SK-N-SH (cell line): ENCODE results near the gene MAMDC2.
"Not testable (repeated sequence)": the region's sequence is repeated elsewhere in the genome, so short reads cannot be mapped to it uniquely, and the experiment has no call there.

Experiments used
- CTCF ChIP-seq: fragments of 200-600 bp; sonication (generic); IDR thresholded peaks from 2 replicates; pipeline ENCODE4 v1.6.1; 2017; ENCODE audit warnings: antibody characterized with exemption, mild to moderate bottlenecking, moderate library complexity
- EP300 ChIP-seq, 2 experiments: IDR thresholded peaks; 2 replicates each; pipeline versions ENCODE4 v1.4.0 to v1.6.1; 2012; ENCODE audit warnings: borderline replicate concordance in 1 of 2, low read depth in 1 of 2, low read length in 1 of 2
- GATA2 ChIP-seq: sonication (generic); formaldehyde crosslinking; IDR thresholded peaks from 2 replicates; pipeline ENCODE4 v1.5.0; 2020; ENCODE audit warnings: mild to moderate bottlenecking, missing genetic modification reagents
- JUND ChIP-seq: IDR thresholded peaks from 2 replicates; pipeline ENCODE4 v1.4.0; 2012
- MEF2A ChIP-seq: IDR thresholded peaks from 2 replicates; pipeline ENCODE4 v1.4.0; 2012; ENCODE audit warnings: low read depth, borderline replicate concordance
- POLR2AphosphoS5 ChIP-seq: IDR thresholded peaks from 2 replicates; pipeline ENCODE4 v1.6.1; 2012; ENCODE audit warnings: low read depth, low read length
- RAD21 ChIP-seq: IDR thresholded peaks from 2 replicates; pipeline ENCODE4 v1.6.1; 2012; ENCODE audit warnings: mild to moderate bottlenecking, low read length
- RCOR1 ChIP-seq: fragments of 150-350 bp; IDR thresholded peaks from 2 replicates; pipeline ENCODE4 v1.6.1; 2017; ENCODE audit warnings: antibody characterized with exemption, low read length
- TCF12 ChIP-seq: IDR thresholded peaks from 2 replicates; pipeline ENCODE4 v1.4.0; 2012
- USF1 ChIP-seq: IDR thresholded peaks from 2 replicates; pipeline ENCODE4 v1.4.0; 2012; ENCODE audit warnings: low read depth, borderline replicate concordance
- ZBTB33 ChIP-seq: IDR thresholded peaks from 2 replicates; pipeline ENCODE4 v1.4.0; 2012; ENCODE audit warnings: low read depth, borderline replicate concordance
- TF ChIP-seq, protein P1 (sequence below): IDR thresholded peaks from 2 replicates; pipeline ENCODE4 v1.4.0; 2012; ENCODE audit warnings: low read depth
- TF ChIP-seq, protein P2 (sequence below): IDR thresholded peaks from 2 replicates; pipeline ENCODE4 v1.6.1; 2012; ENCODE audit warnings: mild to moderate bottlenecking, low read depth, low read length, moderate library complexity

DNA sequence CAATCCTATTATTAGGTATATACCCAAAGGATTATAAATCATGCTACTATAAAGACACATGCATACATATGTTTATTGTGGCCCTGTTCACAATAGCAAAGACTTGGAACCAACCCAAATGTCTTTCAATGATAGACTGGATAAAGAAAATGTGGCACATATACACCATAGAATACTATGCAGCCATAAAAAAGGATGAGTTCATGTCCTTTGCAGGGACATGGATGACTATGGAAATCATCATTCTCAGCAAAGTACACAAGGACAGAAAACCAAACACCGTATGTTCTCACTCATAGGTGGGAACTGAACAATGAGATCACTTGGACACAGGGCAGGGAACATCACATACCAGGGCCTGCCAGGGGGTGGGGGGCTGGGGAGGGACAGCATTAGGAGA lies 202.3 kb downstream of the MAMDC2 start:
- TF ChIP-seq RCOR1; TCF12; GATA2 (CRISPR knock-in tag); CTCF; ZBTB33; USF1; RAD21; POLR2AphosphoS5; JUND; EP300 (IDR thresholded peaks at IDR 0.05; ENCODE audit: borderline replicate concordance in 1 of 2, low read depth in 1 of 2, low read length in 1 of 2); MEF2A: not testable (repeated sequence)
- TF ChIP-seq, protein P1, sequence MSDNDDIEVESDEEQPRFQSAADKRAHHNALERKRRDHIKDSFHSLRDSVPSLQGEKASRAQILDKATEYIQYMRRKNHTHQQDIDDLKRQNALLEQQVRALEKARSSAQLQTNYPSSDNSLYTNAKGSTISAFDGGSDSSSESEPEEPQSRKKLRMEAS = not testable (repeated sequence)
- TF ChIP-seq, protein P2, sequence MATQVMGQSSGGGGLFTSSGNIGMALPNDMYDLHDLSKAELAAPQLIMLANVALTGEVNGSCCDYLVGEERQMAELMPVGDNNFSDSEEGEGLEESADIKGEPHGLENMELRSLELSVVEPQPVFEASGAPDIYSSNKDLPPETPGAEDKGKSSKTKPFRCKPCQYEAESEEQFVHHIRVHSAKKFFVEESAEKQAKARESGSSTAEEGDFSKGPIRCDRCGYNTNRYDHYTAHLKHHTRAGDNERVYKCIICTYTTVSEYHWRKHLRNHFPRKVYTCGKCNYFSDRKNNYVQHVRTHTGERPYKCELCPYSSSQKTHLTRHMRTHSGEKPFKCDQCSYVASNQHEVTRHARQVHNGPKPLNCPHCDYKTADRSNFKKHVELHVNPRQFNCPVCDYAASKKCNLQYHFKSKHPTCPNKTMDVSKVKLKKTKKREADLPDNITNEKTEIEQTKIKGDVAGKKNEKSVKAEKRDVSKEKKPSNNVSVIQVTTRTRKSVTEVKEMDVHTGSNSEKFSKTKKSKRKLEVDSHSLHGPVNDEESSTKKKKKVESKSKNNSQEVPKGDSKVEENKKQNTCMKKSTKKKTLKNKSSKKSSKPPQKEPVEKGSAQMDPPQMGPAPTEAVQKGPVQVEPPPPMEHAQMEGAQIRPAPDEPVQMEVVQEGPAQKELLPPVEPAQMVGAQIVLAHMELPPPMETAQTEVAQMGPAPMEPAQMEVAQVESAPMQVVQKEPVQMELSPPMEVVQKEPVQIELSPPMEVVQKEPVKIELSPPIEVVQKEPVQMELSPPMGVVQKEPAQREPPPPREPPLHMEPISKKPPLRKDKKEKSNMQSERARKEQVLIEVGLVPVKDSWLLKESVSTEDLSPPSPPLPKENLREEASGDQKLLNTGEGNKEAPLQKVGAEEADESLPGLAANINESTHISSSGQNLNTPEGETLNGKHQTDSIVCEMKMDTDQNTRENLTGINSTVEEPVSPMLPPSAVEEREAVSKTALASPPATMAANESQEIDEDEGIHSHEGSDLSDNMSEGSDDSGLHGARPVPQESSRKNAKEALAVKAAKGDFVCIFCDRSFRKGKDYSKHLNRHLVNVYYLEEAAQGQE = not testable (repeated sequence)
